HG03558 (cell line): ENCODE data around the gene COPS8.

Source experiments
- ATAC-seq: cut with Tn5 transposase; IDR thresholded peaks from one replicate; pipeline ENCODE4 v1.9.1; 2021; ENCODE audit warnings: moderate number of reproducible peaks; ENCODE audit not compliant: unreplicated experiment; ENCODE audit errors: extremely low read depth

COPS8 gene

DNA sequence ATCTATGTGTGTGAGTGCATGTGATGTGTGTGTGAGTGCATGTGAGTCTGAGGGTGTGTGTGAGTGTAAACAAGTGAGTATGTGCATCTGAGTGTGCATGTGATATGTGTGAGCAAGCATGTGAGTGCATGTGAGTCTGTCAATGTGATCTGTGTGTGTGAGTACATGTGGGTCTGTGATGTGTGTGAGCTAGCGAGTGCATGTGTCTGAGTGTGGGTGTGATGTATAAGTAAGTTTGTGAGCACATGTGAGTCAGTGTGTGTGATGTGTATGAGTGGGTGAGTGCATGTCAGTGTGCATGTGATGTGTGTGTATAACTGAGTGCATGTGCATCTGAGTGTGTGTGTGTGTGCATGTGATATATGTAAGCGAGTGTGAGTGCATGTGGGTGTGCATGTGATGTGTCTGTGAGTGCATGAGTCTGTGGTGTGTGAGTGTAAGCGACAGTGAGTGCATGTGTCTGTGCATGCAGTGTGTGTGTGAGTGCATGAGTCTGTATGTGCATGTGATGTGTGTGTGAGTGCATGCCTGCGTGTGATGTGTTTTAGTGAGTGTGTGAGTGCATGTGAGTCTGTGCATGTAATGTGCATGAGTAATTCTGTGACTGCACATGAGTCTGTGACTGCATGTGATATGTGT is 44.1 kb downstream of the COPS8 start:
- ATAC-seq = no peak

DNA sequence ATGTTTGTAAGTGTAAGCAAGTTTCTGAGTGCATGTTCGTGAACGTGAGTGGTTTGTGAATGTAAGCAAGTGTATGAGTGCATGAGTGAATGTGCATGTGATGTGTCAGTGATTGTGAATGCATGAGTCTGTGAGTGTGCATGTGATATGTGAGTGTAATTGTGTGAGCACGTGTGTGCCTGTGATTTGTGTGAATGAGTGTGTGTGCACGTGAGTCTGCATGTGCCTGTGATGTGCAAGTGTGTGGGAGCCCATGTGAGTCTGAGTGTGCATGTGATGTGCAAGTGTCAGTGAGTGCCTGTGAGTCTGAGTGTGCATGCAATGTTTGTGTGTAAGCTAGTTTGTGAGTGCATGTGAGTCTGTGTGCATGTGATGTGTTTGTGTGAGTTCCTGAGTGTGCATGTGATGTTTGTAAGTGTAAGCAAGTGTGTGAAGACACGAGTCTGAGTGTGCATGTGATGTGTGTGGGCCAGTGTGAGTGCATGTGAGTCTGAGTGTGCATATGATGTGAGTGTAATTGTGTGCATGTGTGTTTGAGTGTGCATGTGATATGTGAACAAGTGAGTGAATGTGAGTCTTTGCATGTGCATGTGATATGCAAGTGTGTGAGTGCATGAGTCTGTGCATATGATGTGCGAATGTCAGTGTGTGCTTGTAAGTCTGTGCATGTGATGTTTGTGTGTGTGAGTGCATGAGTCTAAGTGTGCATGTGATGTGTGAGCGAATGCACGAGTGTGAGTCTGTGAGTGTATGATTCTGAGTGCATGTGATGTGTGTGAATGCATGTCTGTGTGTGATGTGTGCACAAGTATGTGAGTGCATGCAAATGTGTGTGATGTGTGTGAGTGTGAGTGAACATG is 45.1 kb downstream of the COPS8 start:
- no peak for ATAC-seq

DNA sequence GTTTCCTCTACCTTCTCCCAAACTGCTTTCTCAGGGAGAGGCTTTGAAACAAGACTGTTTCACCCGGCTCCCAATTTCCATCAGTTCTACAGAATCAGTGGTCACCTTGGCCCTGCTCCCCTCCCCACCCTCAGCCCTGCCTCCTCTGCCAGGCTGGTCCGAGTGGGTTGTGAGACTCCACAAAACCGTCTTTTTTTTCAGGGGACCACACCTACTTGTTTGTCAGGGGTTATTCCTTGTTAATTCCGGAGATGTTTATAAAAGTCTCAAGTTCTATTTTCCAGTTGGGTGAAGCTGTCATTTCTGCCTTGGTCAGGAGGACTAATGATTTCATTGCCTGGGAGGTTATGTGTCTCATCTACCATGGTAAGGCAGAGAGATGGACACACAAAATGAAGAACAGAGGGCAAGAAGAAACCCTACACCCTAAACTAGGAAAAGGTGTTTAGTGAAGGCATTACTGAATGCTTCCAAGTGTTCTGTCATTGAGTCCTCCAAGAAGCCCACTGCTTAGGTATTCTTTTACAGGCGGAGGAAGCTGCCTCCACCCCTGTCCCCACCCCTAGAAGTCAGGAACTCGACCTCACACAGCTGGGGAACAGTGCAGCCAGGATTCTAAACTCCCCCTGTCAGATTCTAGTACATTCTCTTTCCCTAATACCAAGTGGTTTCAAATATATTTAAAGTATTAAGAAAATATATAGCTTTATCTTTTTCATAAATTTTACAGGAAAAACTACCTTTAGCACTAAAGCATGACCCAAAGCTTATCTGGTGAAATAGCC is 46.3 kb downstream of the COPS8 start:
- no peak for ATAC-seq

- no peak for ATAC-seq
Measured at GRCh38 chr2:237132799-237133198, 47.1 kb downstream of the COPS8 start.

DNA sequence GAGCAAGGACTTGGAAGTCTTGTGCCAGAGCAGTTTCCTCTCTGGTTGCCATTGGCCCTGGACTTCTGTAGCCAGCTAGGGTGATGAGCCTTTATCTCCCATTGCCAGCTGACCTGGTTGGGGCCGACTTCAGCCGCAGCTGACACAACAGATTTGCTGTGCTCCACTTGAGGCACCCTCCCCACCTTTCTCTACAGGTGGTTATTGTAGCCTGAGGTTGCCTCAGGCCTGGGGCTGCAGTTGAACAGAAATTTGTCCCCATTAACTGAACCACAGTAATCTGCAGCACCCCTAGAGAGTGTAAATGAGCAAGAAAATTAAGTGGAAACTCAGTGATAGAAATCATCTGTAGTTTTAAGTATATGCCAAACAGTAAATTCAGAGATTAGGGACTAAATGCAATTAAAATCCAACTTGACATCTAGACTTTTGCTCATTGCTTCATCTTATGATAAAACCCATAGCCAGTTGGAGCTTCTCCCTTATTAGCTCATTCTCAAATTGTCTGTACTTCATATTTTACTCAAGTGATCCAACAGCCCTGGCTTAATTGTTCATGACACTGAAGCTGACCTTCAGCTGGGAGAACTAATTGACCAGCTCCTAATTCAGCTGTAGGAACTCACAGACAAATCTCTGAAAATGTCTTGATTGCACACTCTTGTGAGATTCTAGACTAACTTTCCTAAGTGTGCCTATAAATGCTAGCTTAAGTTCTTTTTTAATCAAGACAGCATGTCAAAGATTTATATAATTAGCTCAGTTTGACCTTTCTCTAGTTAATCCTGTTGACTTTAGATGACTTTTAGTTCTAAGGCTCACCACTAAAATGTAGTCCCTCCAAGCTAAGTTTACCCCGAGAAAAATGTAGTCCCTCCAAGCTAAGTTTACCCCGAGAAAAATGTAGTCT is 48.9 kb downstream of the COPS8 start:
- ATAC-seq = no peak

DNA sequence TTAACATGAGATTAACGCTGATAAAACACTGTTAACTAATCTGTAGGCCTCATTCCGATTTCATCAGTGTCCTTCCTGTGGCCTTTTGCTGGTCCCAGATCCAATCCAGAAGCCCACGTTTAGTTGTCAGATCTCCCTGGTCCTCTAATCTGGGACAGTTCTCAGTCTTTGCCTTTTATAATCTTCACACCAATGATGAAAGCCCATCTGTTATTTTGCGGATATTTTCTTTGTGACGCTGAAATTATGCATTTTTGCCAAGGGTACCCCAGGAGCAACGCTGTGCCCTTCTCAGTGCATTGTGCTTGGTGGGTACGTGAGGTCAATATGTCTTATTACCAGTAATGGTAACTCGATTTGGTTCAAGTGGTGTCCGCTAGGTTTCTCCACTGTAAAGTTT is 51.1 kb downstream of the COPS8 start:
- ATAC-seq = no peak

GRCh38 chr2:237137626-237138323 is 52.1 kb downstream of the COPS8 start:
- no peak for ATAC-seq

DNA sequence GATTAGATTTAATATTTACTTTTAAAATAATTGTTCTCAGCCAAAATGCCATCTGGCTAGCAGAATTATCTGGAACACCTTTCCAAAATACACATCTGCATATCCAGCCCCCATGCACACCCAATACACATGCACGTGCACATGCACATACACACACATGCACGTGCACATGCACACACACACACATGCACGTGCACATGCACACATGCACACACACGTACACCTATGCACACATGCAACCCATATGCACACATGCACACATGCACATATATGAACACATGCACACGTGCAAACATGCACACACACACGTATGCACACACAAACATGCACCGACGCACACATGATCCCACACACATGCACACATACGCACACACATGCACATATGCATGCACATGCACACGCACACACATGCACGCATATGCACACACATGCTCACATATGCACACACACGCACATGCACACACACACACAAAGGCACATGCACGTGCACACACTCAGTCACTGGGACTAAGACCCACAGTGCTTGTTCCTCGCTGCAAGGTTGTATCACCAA is 53.5 kb downstream of the COPS8 start:
- no peak for ATAC-seq

DNA sequence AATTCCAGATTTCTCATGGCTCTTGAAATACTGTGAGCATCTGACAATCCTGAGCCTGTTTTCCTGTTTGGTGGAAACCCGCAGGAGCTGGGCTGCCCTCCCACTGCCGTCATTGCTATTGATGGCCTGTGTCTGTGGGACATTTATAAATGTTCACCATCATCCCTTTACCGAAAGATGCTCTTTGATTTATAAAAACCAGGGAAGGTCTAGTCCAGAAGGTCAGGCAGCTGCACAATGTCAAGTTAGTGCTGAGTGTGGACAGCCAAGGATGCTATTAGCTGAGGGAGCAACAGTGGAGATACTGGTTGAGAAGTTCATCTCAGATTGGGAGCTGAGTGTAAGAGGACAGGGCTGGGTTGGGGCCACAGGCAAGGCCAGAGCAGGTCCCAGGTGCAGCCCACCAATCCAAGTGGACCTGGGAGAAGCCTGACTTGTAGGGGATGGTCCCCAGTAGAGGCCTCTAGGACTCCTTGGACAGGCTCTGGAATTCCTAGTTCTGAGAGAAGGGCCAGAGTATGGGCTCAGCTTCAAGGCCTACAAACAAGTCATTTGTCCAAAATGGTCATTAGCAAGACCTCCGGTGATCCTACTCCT is 55.1 kb downstream of the COPS8 start:
- ATAC-seq = no peak

DNA sequence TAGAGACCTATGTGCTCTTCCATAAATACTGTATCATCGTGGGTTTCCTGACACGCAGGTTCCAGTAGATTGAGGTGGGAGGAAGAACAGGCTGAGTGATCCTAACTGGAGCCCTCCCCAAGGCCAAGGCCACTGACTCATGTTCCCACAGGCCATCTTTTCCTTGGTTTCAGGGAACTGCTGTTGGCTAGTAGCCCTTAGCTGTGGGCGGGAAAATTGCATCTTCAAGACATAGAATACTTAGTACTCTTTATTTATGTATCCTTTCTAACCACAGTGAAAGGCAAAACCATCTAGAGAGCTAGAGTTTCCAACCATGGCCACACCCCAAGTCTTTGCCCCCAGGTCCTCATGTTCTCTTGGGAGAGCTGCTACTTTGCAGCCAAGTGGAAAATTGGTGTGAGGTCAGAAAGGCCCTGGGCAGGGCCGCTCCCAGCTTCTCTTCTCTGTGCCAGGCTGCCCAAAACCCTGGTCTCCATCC is 55.9 kb downstream of the COPS8 start:
- ATAC-seq = no peak

GRCh38 chr2:237143118-237143517 is 57.4 kb downstream of the COPS8 start:
- ATAC-seq = no peak

GRCh38 chr2:237143676-237144440 is 58.2 kb downstream of the COPS8 start:
- ATAC-seq = no peak

GRCh38 chr2:237144516-237144915 is 58.8 kb downstream of the COPS8 start:
- ATAC-seq = no peak

- no peak for ATAC-seq
Measured at GRCh38 chr2:237147317-237147716, 61.6 kb downstream of the COPS8 start.

- ATAC-seq = no peak
Measured at GRCh38 chr2:237148624-237149023, 62.9 kb downstream of the COPS8 start.

GRCh38 chr2:237149425-237149824 is 63.7 kb downstream of the COPS8 start:
- ATAC-seq = no peak
